Neuron (in vitro differentiated cells): ENCODE data around the gene ZNF827.

ENCODE experiments used
- H2AFZ ChIP-seq: one replicate; pipeline ENCODE4 v1.6.1; 2013; ENCODE audit warnings: low read depth, mild to moderate bottlenecking, inconsistent platforms, low read length, moderate library complexity
- H3K27me3 ChIP-seq: one replicate; pipeline ENCODE4 v1.6.1; 2013; ENCODE audit warnings: low read length; ENCODE audit not compliant: insufficient read depth
- H3K36me3 ChIP-seq: one replicate; pipeline ENCODE4 v1.6.1; 2013; ENCODE audit warnings: low read length; ENCODE audit not compliant: insufficient read depth
- H3K4me1 ChIP-seq: one replicate; pipeline ENCODE4 v1.6.1; 2013; ENCODE audit warnings: low read length; ENCODE audit not compliant: insufficient read depth
- H3K4me3 ChIP-seq: 2 replicates; pipeline ENCODE4 v1.5.1; 2013; ENCODE audit warnings: mild to moderate bottlenecking, low read length, moderate library complexity
- H3K9me3 ChIP-seq: one replicate; pipeline ENCODE4 v1.6.1; 2013; ENCODE audit warnings: low read length

The ZNF827 gene

DNA sequence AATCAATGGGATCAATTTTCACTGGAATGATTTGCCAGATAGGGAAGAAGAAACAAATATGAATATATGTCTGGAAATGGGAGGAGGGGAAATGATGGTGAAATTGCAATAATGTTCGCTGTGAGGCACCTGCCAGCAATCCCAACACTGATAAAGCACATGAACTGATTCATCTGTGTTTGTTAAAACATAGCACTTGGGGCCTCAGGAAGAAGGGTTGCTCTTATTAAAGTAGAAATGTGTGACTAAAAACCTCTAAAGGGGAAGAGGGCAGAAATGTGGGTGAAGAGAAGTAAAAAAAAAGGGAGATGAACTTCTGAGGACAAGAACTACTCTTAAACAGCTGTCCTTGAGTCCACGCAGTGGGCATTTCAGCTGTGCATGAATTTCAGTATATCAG is 157.3 kb downstream of the ZNF827 start:
- no peak overlapping the region for H3K4me3 ChIP-seq
- H3K9me3 ChIP-seq = peaks cover 9% of the 10 kb centered on the region
- H3K27me3 ChIP-seq = no peaks in the 10 kb centered on the region
- no peaks in the 10 kb centered on the region for H3K4me1 ChIP-seq
- peaks cover 58% of the 10 kb centered on the region for H3K36me3 ChIP-seq
- H2AFZ ChIP-seq = no peak overlapping the region

DNA sequence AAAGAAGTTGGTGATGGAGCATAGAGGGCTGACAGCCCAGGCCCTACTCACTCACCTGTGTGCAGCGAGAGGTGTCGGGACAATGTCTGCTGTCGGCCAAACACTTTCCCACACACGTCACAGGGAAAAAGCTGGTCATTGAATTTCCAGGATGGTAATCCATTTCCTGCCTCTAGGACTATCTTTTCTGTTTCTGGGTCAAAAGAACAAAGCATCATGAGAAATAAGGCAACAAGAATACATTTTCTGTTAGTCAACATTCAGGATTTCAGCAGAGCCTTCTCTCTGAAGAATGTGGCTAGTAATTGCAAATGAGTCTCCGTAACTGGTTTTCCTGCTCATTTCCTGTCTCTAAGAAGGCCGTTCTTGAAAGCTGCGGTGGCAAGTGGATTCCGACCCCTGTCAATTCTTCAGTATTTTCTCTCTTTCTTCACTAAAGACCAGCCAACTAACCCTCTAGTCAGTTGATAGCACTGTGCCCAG is 159.3 kb downstream of the ZNF827 start:
- no peak overlapping the region for H2AFZ ChIP-seq
- no peak overlapping the region for H3K4me3 ChIP-seq
- H3K4me1 ChIP-seq = no peaks in the 10 kb centered on the region
- H3K9me3 ChIP-seq = peaks cover 7% of the 10 kb centered on the region
- H3K36me3 ChIP-seq = peaks cover 66% of the 10 kb centered on the region
- H3K27me3 ChIP-seq = no peaks in the 10 kb centered on the region

DNA sequence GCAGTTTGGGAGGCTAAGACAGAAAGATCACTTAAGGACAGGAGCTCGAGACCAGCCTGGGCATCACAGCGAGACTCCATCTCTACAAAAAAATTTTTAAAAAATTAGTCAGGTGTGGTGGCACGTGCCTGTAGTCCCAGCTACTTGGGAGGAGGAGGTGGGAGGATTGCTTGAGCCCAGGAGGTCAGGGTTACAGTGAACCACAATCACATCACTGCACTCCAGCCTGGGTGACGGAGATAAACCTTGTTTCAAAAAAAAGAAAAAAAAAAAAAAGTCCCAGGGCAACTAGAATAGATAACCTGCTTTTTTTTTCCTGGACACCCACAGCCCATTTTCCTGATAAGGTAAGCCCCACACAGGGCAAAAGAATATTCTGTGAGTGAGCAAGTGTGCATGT is 162.4 kb downstream of the ZNF827 start:
- Histone ChIP-seq H2AFZ (no peak overlapping the region), H3K36me3 (peaks cover 83% of the 10 kb centered on the region), H3K9me3 (no peaks in the 10 kb centered on the region), H3K4me3 (no peak overlapping the region), H3K4me1 (no peaks in the 10 kb centered on the region), H3K27me3 (no peaks in the 10 kb centered on the region)

DNA sequence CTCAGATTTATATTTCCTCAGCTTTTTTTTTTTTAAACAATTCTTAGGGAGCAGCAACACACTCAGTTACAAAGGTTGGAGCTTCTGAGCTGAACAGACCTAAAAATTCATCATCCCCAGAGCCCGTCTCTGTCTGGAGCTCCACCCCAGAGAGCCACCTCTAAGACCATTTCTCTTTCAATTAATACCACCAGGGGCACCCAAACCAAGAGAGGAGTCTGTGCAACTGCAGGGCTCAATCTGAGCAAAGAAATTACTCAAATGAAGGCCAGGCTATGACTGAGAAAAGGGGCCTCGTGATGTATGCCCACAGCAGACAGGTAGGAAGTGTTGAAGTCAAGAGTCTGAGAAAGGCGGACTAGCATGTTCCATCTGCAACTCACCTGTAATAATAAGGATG is 163.2 kb downstream of the ZNF827 start:
- Histone ChIP-seq H3K4me1 (no peaks in the 10 kb centered on the region), H2AFZ (no peak overlapping the region), H3K4me3 (no peak overlapping the region), H3K9me3 (no peaks in the 10 kb centered on the region), H3K27me3 (no peaks in the 10 kb centered on the region), H3K36me3 (peaks cover 87% of the 10 kb centered on the region)

- Histone ChIP-seq H3K9me3 (no peaks in the 10 kb centered on the region), H3K4me1 (no peaks in the 10 kb centered on the region), H2AFZ (no peak overlapping the region), H3K36me3 (peaks cover 89% of the 10 kb centered on the region), H3K27me3 (no peaks in the 10 kb centered on the region), H3K4me3 (no peak overlapping the region)
These were observed 164.2 kb downstream of the ZNF827 start for GRCh38 chr4:145774473-145774872.

GRCh38 chr4:145773581-145774234 is 164.9 kb downstream of the ZNF827 start:
- Histone ChIP-seq H3K27me3 (no peaks in the 10 kb centered on the region), H3K36me3 (peaks cover 87% of the 10 kb centered on the region), H3K4me1 (no peaks in the 10 kb centered on the region), H3K4me3 (no peak overlapping the region), H3K9me3 (no peaks in the 10 kb centered on the region), H2AFZ (no peak overlapping the region)

DNA sequence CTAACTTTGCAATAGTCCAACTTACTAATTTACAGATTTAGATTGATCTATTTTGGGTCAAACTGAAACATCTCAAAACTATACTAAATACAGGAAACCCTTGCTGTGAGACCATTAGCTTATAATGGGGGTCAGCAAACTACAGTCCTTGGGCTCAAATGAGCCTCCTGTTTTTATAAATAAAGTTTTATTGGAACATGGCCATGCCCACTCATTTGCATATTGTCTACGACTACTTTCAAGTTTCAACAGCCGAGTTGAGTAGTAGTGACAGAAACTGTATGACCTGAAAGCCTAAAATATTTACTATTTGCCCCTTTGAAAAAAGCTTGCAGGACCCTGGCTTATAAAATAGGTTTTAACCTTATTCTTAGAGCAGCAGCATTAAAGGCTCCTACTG is 166.3 kb downstream of the ZNF827 start:
- Histone ChIP-seq H3K27me3 (no peaks in the 10 kb centered on the region), H3K4me1 (no peaks in the 10 kb centered on the region), H3K4me3 (no peak overlapping the region), H3K36me3 (peaks cover 86% of the 10 kb centered on the region), H2AFZ (no peak overlapping the region), H3K9me3 (peaks cover 2% of the 10 kb centered on the region)

GRCh38 chr4:145770124-145770523 is 168.5 kb downstream of the ZNF827 start:
- Histone ChIP-seq H3K36me3 (peaks cover 85% of the 10 kb centered on the region), H3K4me1 (no peaks in the 10 kb centered on the region), H3K27me3 (no peaks in the 10 kb centered on the region), H2AFZ (no peak overlapping the region), H3K4me3 (no peak overlapping the region), H3K9me3 (peaks cover 2% of the 10 kb centered on the region)

DNA sequence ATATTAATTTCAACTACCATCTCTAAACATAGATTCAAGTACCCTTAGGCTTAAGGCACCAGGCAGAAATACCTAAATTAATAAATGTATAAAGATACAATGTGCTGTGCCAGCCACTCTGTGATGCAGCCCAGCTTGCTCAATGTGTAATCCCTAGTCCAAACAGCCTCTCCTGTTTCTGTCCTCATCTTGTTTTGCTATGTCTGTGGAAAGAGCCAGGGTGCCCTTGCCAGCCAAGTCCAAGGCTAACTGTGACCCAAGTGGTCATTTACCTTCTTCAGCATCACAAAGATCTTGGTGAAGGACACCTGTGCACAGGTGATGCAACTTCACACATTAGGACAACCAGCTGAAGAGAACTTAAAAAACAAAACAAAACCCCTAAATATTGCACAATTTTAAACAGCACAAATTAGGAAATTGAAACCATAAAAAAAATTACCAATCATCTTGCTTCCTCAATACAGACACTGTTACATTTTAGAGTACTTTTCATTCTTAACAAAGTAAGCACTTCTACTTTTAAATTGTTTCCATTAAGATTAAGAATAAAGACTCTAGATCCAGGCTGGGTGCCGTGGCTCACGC is 169.1 kb downstream of the ZNF827 start:
- Histone ChIP-seq H3K4me3 (no peak overlapping the region), H3K9me3 (peaks cover 2% of the 10 kb centered on the region), H3K36me3 (peaks cover 85% of the 10 kb centered on the region), H3K27me3 (no peaks in the 10 kb centered on the region), H3K4me1 (no peaks in the 10 kb centered on the region), H2AFZ (no peak overlapping the region)

DNA sequence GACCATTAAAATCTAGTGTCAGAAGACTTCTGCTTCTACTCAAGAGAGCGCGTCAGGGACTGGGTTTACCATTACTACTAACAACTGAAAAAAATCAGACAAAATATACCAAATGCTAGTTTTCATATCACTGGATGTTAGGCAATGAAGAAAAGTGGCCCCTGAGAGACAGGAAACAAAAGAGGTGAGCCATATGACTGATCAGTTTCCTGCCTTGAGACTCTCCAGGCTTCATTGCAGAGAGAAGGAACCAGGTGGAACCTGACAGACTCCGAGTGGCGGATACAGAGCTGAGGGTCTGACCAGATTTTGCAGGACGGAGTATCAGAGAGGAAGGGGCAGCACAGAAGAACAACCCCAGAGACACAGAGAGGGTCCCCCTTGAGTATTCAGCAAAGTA is 172.3 kb downstream of the ZNF827 start:
- H3K4me1 ChIP-seq = no peaks in the 10 kb centered on the region
- H3K9me3 ChIP-seq = peaks cover 3% of the 10 kb centered on the region
- no peak overlapping the region for H3K4me3 ChIP-seq
- H3K36me3 ChIP-seq = peaks cover 86% of the 10 kb centered on the region
- no peak overlapping the region for H2AFZ ChIP-seq
- no peaks in the 10 kb centered on the region for H3K27me3 ChIP-seq

DNA sequence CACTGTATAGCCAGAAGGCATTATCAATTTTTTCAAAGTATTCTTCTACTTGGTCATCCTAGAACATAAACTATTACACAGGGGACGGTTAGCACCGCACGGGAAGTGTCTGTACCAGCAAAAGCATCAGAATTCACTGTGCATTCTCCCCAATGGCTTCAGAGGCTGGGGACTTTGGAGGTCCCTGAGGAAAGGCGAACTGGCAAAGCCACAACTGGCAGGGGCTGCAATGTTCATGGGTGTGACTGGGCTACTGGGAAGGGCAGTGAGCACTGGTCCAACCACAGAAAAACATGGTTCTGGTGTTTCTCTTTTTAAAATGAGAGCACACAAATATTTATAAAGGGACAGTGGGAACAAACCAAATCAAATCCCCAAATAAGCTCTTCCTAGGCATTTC is 175.2 kb downstream of the ZNF827 start:
- no peaks in the 10 kb centered on the region for H3K4me1 ChIP-seq
- H3K27me3 ChIP-seq = no peaks in the 10 kb centered on the region
- no peak overlapping the region for H3K4me3 ChIP-seq
- peaks cover 6% of the 10 kb centered on the region for H3K9me3 ChIP-seq
- H3K36me3 ChIP-seq = peaks cover 93% of the 10 kb centered on the region
- no peak overlapping the region for H2AFZ ChIP-seq

DNA sequence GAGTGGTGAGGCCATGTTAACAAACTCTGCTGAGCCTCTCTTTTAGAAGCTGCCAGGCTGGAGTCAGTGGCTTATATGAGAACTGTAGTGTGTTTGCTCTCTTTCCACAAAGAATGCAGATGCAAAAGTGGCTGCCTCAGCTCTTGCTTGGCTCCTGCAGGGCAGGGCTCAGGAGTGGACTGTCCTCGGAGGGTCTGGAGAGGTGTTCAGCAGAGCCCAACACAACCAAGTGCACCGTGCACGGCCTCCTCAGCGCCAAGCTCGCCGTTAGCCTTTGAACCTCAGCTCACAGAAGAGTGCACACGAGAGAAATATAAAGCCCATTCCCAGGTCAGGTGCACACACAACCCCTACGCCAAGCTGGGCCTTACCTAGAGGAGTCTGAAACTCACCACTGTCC is 175.9 kb downstream of the ZNF827 start:
- Histone ChIP-seq H3K36me3 (peaks cover 92% of the 10 kb centered on the region), H3K4me1 (no peaks in the 10 kb centered on the region), H2AFZ (no peak overlapping the region), H3K27me3 (no peaks in the 10 kb centered on the region), H3K9me3 (peaks cover 4% of the 10 kb centered on the region), H3K4me3 (no peak overlapping the region)

GRCh38 chr4:145760961-145761929 is 177.4 kb downstream of the ZNF827 start:
- Histone ChIP-seq H3K27me3 (no peaks in the 10 kb centered on the region), H2AFZ (no peak overlapping the region), H3K4me1 (no peaks in the 10 kb centered on the region), H3K36me3 (peaks cover 78% of the 10 kb centered on the region), H3K4me3 (no peak overlapping the region), H3K9me3 (peaks cover 4% of the 10 kb centered on the region)
